OCI-M2 (cell line): ENCODE measurements around the gene SRP9.
"Not testable (repeated sequence)": the region's sequence is repeated elsewhere in the genome, so short reads cannot be mapped to it uniquely, and the experiment has no call there.

Source experiments
- DNase-seq: peaks from one replicate; lab custom pipeline; 2025; ENCODE audit not compliant: unreplicated experiment; lab: John Stamatoyannopoulos, UW

The SRP9 gene

DNA sequence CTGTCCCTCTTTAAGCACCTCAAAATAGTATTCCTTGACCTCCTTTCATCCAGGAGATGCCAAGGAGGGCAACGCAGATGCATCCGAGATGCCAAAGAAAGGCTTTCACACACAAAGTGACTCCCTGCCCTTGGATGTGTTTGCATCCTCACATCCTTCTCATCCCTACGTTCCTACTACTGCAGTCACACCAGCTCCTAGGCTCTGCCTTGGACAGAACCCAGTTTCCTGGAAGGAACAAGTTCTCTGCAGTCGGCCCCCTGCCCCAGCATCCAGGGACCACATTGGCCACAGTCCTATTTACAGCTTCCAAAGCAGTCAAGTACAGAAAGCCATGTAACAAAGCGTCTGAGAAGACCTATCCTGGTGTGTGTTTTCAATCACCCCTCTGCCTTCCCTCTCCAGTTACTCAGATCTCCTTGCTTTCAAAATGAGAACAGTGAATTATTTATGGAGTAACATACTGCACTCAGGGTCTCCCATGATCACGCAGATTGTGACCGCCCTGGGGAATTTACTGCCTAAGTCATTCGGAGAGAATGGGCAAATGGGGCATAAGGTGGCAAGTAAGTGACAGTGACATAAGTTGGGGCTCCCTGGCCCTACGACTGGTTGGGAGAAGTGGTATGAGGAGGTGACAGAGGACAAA is 21.8 kb upstream of the SRP9 start:
- no peak for DNase-seq

DNA sequence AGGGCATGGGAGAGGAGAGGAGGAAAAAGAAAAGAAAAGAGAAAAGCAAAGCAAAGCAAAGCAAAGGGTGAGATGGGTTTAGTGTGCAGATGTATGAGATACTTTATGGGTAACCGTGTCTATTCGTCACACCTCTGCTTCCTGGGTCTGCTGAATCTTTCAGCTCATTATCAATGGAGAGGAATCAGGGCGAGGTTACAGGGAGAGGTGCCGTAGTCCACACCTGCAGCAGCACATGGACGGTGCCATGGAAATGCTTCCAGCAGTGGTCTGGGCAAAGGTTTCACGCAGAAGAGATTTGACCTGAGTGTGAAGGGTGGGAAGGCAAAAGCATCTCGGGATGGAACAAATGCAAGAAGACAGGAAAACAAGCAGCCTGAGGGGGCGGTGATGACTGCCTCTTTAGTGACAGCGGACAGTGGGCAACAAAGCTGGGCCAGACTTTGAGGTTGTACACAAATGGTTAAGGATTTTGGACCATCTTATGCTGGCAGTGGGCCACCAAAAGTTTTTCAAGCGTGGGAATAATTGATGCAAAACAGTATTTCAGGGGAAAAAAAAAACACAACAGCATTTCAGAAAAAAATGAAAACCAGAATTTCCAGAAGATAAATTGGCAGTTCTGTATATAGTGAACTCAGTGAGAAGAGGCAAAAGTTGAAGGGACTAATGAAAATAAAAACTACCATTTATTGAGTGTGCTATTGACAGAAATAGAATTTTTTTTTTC is 19.5 kb upstream of the SRP9 start:
- DNase-seq: no peak

DNA sequence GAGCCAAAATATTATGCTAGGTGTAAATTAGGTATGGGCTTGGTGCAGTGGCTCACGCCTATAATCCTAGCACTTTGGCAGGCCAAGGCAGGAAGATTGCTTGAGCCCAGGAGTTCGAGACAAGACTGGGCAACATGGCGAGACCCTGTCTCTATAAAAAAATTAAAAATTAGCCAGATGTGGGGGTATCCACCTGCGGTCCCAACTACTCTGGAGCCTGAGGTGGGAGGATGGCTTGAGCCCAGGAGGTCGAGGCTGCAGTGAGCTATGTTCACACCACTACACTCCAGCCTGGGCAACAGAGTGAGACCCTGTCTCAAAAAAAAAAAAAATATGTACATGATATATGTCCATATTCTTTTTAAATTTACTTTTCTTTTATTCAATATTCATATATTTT is 17.7 kb upstream of the SRP9 start:
- not testable (repeated sequence) for DNase-seq

GRCh38 chr1:225760531-225760930 is 17.1 kb upstream of the SRP9 start:
- DNase-seq: no peak

DNA sequence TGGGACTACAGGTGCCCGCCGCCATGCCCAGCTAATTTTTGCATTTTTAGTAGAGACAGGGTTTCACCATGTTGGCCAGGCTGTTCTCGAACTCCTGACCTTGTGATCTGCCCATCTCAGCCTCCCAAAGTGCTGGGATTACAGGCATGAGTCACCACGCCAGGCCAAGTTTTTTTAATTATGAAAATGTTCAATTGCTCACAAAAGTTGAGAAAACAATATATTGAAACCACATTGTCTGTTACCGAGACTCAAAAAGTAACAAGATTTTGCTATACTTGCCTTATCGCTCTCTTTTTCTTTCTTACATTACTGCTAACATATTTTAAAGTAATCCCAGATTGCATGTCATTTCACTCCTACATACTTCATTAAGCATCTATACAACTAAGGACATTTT is 16.2 kb upstream of the SRP9 start:
- DNase-seq: not testable (repeated sequence)

DNA sequence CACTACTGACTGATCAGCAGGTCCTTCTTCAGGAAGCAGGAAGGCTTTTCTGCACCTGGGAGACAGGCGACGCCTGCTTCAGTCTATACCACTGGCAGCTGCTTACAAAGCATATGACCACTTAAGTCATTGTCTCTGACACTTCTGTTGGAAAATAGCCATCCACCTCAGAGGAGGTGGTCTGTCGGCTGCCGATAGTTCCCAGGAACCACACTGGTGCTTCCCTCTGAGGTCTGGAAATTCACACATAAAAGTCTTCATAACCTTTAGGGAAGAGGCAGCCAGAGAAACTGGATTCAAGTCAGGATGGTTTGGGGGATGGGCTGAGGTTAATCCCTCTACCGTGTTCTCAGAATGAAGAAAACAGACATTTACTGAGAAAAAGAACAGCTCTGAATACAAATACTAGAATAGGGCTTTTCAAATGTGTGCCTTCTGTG is 15.6 kb upstream of the SRP9 start:
- no peak for DNase-seq

- DNase-seq: no peak
These were observed 15.2 kb upstream of the SRP9 start for GRCh38 chr1:225762444-225762843.

- no peak for DNase-seq
These were observed 13.7 kb upstream of the SRP9 start for GRCh38 chr1:225763716-225764548.

DNA sequence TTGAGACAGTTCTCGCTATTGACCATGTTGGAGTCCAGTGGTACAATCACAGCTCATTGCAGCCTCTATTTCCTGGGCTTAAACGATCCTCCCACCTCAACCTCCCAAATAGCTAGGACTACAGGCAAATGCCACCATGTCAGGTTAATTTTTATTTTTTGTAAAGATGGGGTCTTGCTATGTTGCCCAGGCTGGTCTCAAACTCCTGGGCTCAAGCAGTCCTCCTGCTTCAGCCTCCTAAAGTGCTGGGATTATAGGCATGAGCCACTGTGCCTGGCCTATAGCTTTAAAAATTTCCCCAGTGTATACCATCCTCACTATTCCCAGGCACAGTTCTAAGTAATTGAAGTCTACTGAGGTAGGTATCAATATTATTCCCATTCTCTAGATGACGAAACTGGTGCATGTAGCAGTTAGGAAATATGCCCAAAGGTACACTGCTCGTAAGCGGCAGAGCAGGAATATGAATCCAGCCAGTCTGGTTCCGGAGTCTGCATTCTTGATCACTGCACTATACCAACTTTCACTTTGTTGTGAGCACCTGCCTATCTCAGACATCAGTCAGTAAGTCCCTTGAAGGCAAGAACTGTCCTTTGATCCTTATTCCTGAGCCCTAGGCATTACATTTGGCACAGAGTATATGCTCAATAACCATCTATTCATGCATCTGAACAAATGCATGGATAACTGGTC is 11.5 kb upstream of the SRP9 start:
- no peak for DNase-seq

GRCh38 chr1:225766967-225767633 is 10.5 kb upstream of the SRP9 start:
- no peak for DNase-seq

- no peak for DNase-seq
These were observed 9.7 kb upstream of the SRP9 start for GRCh38 chr1:225767634-225768540.

- no peak for DNase-seq
These were observed 8.8 kb upstream of the SRP9 start for GRCh38 chr1:225768662-225769426.

GRCh38 chr1:225769687-225770086 is 7.9 kb upstream of the SRP9 start:
- no peak for DNase-seq

- no peak for DNase-seq
These were observed 6.9 kb upstream of the SRP9 start for GRCh38 chr1:225770561-225771248.

DNA sequence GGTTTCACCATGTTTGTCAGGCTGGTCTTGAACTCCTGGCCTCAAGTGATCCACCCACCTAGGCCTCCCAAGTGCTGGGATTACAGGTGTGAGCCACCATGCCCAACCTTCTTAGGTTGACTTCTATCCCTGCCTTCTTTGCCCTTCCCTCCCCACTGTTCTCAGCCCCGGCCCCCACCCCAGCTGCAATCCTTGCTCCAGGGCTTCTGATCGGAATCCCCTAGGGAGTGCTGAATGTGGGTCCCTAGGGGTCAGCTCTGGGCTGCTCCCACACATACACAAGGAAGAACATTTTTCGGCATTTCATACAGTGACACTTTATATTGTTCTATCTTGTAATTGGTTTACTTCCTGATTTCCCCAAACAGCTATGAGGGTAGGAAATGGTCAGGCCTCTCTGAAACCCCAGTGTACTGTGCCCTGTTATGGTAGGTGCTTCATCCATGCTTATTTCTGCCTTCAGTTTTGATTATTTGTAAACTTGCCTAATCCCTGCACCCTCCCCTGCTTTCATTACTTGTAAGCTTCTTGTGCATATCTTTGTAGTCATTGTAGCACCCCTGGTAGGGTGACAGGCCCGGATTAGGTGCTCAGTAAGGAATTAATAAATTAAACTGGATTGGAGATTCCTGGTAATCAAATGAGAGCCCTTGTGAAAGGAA is 5.8 kb upstream of the SRP9 start:
- no peak for DNase-seq

- no peak for DNase-seq
These were observed 5.3 kb upstream of the SRP9 start for GRCh38 chr1:225772323-225772768.

- DNase-seq: no peak
These were observed 4.8 kb upstream of the SRP9 start for GRCh38 chr1:225772848-225773247.
